ENCODE data around the gene HOXC5.

Gene HOXC5

GRCh38 chr12:54044425-54045103 lies 11.7 kb downstream of the HOXC5 start:
- no peak for TF ChIP-seq CTCF (IDR thresholded peaks at IDR 0.05)
- no peak for TF ChIP-seq ZFX (IDR thresholded peaks at IDR 0.05; ENCODE audit: borderline replicate concordance)
- no peak overlapping the region for H3K27ac ChIP-seq

- no peak overlapping the region for H3K27ac ChIP-seq
- TF ChIP-seq ZFX (IDR thresholded peaks at IDR 0.05; ENCODE audit: borderline replicate concordance), result no peak
- TF ChIP-seq CTCF (IDR thresholded peaks at IDR 0.05), result no peak
These were observed 12.6 kb downstream of the HOXC5 start for GRCh38 chr12:54045401-54045800.

GRCh38 chr12:54045868-54046521 lies 13.1 kb downstream of the HOXC5 start:
- no peak overlapping the region for H3K27ac ChIP-seq
- no peak for TF ChIP-seq ZFX (IDR thresholded peaks at IDR 0.05; ENCODE audit: borderline replicate concordance)
- TF ChIP-seq CTCF (IDR thresholded peaks at IDR 0.05), result no peak

GRCh38 chr12:54046809-54047159 lies 13.9 kb downstream of the HOXC5 start:
- TF ChIP-seq ZFX (IDR thresholded peaks at IDR 0.05; ENCODE audit: borderline replicate concordance), result no peak
- no peak for TF ChIP-seq CTCF (IDR thresholded peaks at IDR 0.05)
- H3K27ac ChIP-seq, result no peak overlapping the region

- no peak overlapping the region for H3K27ac ChIP-seq
- TF ChIP-seq ZFX (IDR thresholded peaks at IDR 0.05; ENCODE audit: borderline replicate concordance) (no peak), CTCF (IDR thresholded peaks at IDR 0.05) (no peak)
These were observed 14.5 kb downstream of the HOXC5 start for GRCh38 chr12:54047160-54047963.

- TF ChIP-seq ZFX (IDR thresholded peaks at IDR 0.05; ENCODE audit: borderline replicate concordance) (no peak), CTCF (IDR thresholded peaks at IDR 0.05) (no peak)
- H3K27ac ChIP-seq, result no peak overlapping the region
These were observed 15.1 kb downstream of the HOXC5 start for GRCh38 chr12:54047964-54048303.
